Measurements from ENCODE around the gene LYPD6B. TPM values are rescaled to one million over a fixed set of nuclear protein-coding genes. Genes with fewer than 3 reads are reported as not detected.

Gene LYPD6B
- polyA plus RNA-seq, 1 of the 3 experiments (the other 2 are of a cell fraction): 18.2 TPM

- ChIA-PET CTCF (no interaction called here), POLR2A (no interaction called here)
- no peak overlapping the region for H3K27ac ChIP-seq (ENCODE audit: low read depth in 2 of 2, low read length in 1 of 2)
- no peaks in the 10 kb centered on the region for H3F3A ChIP-seq (replicated peaks; ENCODE audit: insufficient read depth)
- H3K79me2 ChIP-seq (ENCODE audit: insufficient read depth): no peaks in the 10 kb centered on the region
- H3K27me3 ChIP-seq (ENCODE audit: insufficient read depth): no peaks in the 10 kb centered on the region
- no peak overlapping the region for H3K4me3 ChIP-seq (ENCODE audit: low read depth in 2 of 2, low read length in 1 of 2)
- 53% methylated on average over 6 of the region's 6 CpGs for WGBS (ENCODE audit: low lambda C conversion rate)
- TF ChIP-seq SMC3 (IDR thresholded peaks at IDR 0.05; ENCODE audit: low read depth, low read length): no peak
- no peak for TF ChIP-seq TEAD4 (IDR thresholded peaks at IDR 0.05; ENCODE audit: borderline replicate concordance, insufficient read depth)
- TF ChIP-seq TAF1 (IDR thresholded peaks at IDR 0.05; ENCODE audit: borderline replicate concordance, low read depth, low read length): no peak
- TF ChIP-seq FOSL2 (IDR thresholded peaks at IDR 0.05; ENCODE audit: borderline replicate concordance, low read depth): no peak
- TF ChIP-seq CTCF (IDR thresholded peaks at IDR 0.05): no peak
- TF ChIP-seq FOXM1 (IDR thresholded peaks at IDR 0.05; ENCODE audit: low read depth): no peak
- 0 out of 2 replicates have a peak, but pooled peaks cover 3% of the 10 kb centered on the region for H3K9me2 ChIP-seq
- H3K4me1 ChIP-seq (ENCODE audit: control insufficient read depth in 1 of 2, insufficient read depth in 2 of 2, low read depth in 1 of 2, low read length in 1 of 2): peaks cover 0 to 8% of the 10 kb centered on the region in 2 experiments; a peak in 1 of 4 replicates
- no peaks in the 10 kb centered on the region for H3K9me3 ChIP-seq
- H3K4me2 ChIP-seq: no peak overlapping the region
- H4K20me1 ChIP-seq (ENCODE audit: insufficient read depth): no peaks in the 10 kb centered on the region
- H2AFZ ChIP-seq (ENCODE audit: low read depth): no peak overlapping the region
- H3K36me3 ChIP-seq (replicated peaks in 1 of 2; ENCODE audit: control insufficient read depth in 1 of 2, insufficient read depth in 2 of 2, low read length in 1 of 2): no peaks in the 10 kb centered on the region
- DNase-seq: no peak
- H3K9ac ChIP-seq: no peak overlapping the region
Measured at GRCh38 chr2:149148194-149149006, 109.9 kb downstream of the LYPD6B start.

GRCh38 chr2:149149007-149149297 is 110.5 kb downstream of the LYPD6B start:
- DNase-seq: no peak
- Histone ChIP-seq H3K4me3 (ENCODE audit: low read depth in 2 of 2, low read length in 1 of 2) (no peak overlapping the region), H3K4me1 (ENCODE audit: control insufficient read depth in 1 of 2, insufficient read depth in 2 of 2, low read depth in 1 of 2, low read length in 1 of 2) (peaks cover 0 to 8% of the 10 kb centered on the region in 2 experiments; a peak in 1 of 4 replicates), H2AFZ (ENCODE audit: low read depth) (no peak overlapping the region), H3K27ac (ENCODE audit: low read depth in 2 of 2, low read length in 1 of 2) (no peak overlapping the region), H3K9ac (no peak overlapping the region), H3K79me2 (ENCODE audit: insufficient read depth) (no peaks in the 10 kb centered on the region), H3K27me3 (ENCODE audit: insufficient read depth) (no peaks in the 10 kb centered on the region), H4K20me1 (ENCODE audit: insufficient read depth) (no peaks in the 10 kb centered on the region), H3F3A (replicated peaks; ENCODE audit: insufficient read depth) (no peaks in the 10 kb centered on the region), H3K4me2 (no peak overlapping the region), H3K9me3 (no peaks in the 10 kb centered on the region), H3K9me2 (0 out of 2 replicates have a peak, but pooled peaks cover 3% of the 10 kb centered on the region), H3K36me3 (replicated peaks in 1 of 2; ENCODE audit: control insufficient read depth in 1 of 2, insufficient read depth in 2 of 2, low read length in 1 of 2) (no peaks in the 10 kb centered on the region)
- no peak for TF ChIP-seq TAF1 (IDR thresholded peaks at IDR 0.05; ENCODE audit: borderline replicate concordance, low read depth, low read length)
- WGBS (ENCODE audit: low lambda C conversion rate): 85% methylated on average over 4 of the region's 4 CpGs
- ChIA-PET POLR2A (no interaction called here), CTCF (interaction anchor here (1.1 kb wide), 1 partner anchor 15 kb away, joined by 3 read pairs; no protein-coding TSS in a partner anchor)

GRCh38 chr2:149152469-149152953 is 114.0 kb downstream of the LYPD6B start:
- Histone ChIP-seq H3K9me3 (no peaks in the 10 kb centered on the region), H3F3A (replicated peaks; ENCODE audit: insufficient read depth) (no peaks in the 10 kb centered on the region), H3K9ac (no peak overlapping the region), H3K27me3 (ENCODE audit: insufficient read depth) (no peaks in the 10 kb centered on the region), H3K27ac (ENCODE audit: low read depth in 2 of 2, low read length in 1 of 2) (no peak overlapping the region), H3K36me3 (replicated peaks in 1 of 2; ENCODE audit: control insufficient read depth in 1 of 2, insufficient read depth in 2 of 2, low read length in 1 of 2) (no peaks in the 10 kb centered on the region), H2AFZ (ENCODE audit: low read depth) (no peak overlapping the region), H3K4me1 (ENCODE audit: control insufficient read depth in 1 of 2, insufficient read depth in 2 of 2, low read depth in 1 of 2, low read length in 1 of 2) (no peaks in the 10 kb centered on the region), H3K79me2 (ENCODE audit: insufficient read depth) (no peaks in the 10 kb centered on the region), H4K20me1 (ENCODE audit: insufficient read depth) (no peaks in the 10 kb centered on the region), H3K4me3 (ENCODE audit: low read depth in 2 of 2, low read length in 1 of 2) (no peak overlapping the region), H3K9me2 (0 out of 2 replicates have a peak, but pooled peaks cover 3% of the 10 kb centered on the region), H3K4me2 (no peak overlapping the region)
- DNase-seq: no peak
- 24% methylated on average over 2 of the region's 2 CpGs for WGBS (ENCODE audit: low lambda C conversion rate)
- POLR2A ChIA-PET: no interaction called here
- CTCF ChIA-PET: no interaction called here
- TF ChIP-seq SIN3A (IDR thresholded peaks at IDR 0.05; ENCODE audit: borderline replicate concordance, low read depth, low read length): no peak
- no peak for TF ChIP-seq GABPA (IDR thresholded peaks at IDR 0.05; ENCODE audit: low read depth)
- no peak for TF ChIP-seq CTCF (IDR thresholded peaks at IDR 0.05)
- TF ChIP-seq FOXM1 (IDR thresholded peaks at IDR 0.05; ENCODE audit: low read depth): no peak
- TF ChIP-seq TEAD4 (IDR thresholded peaks at IDR 0.05; ENCODE audit: borderline replicate concordance, insufficient read depth): no peak
- no peak for TF ChIP-seq RAD21 (IDR thresholded peaks at IDR 0.05; ENCODE audit: low read length)
- no peak for TF ChIP-seq USF1 (IDR thresholded peaks at IDR 0.05; ENCODE audit: borderline replicate concordance, low read depth)
- TF ChIP-seq IRF3 (IDR thresholded peaks at IDR 0.05; ENCODE audit: low read depth, low read length): no peak

Measured in SK-N-SH (cell line).